HepG2 (cell line): ENCODE results near the gene CYB5A. TPM values are rescaled to one million over a fixed set of nuclear protein-coding genes. Genes with fewer than 3 reads are reported as not detected.

Source experiments
- AHR ChIP-seq: IDR thresholded peaks from 2 replicates; pipeline ENCODE4 v1.6.1; 2018; ENCODE audit warnings: missing genetic modification reagents, missing compliant biosample characterization
- ATF1 ChIP-seq: IDR thresholded peaks from 2 replicates; pipeline ENCODE4 v1.6.1; 2016; ENCODE audit warnings: mild to moderate bottlenecking, control low read depth
- BHLHE40 ChIP-seq: IDR thresholded peaks from 2 replicates; pipeline ENCODE4 v1.6.1; 2011; ENCODE audit warnings: low read length, improper control_type of control experiment
- CEBPG ChIP-seq: IDR thresholded peaks from 2 replicates; pipeline ENCODE4 v1.6.1; 2016
- GABPB1 ChIP-seq: IDR thresholded peaks from 2 replicates; pipeline ENCODE4 v1.6.1; 2016; ENCODE audit warnings: mild to moderate bottlenecking, missing genetic modification reagents, moderate library complexity, missing compliant biosample characterization
- HDAC1 ChIP-seq: sonication (generic); formaldehyde crosslinking; IDR thresholded peaks from 2 replicates; pipeline ENCODE4 v1.5.1; 2020; ENCODE audit warnings: mild to moderate bottlenecking, missing genetic modification reagents
- ISX ChIP-seq: sonication (generic); formaldehyde crosslinking; conservative IDR thresholded peaks from 2 replicates; pipeline ENCODE4 v1.5.0; 2020; ENCODE audit warnings: missing genetic modification reagents
- KDM5A ChIP-seq: fragments of 200-600 bp; sonication (generic); IDR thresholded peaks from 2 replicates; pipeline ENCODE4 v1.7.0; 2018; ENCODE audit warnings: antibody characterized with exemption, mild to moderate bottlenecking, low read length, borderline replicate concordance
- KLF12 ChIP-seq: sonication (generic); formaldehyde crosslinking; IDR thresholded peaks from 2 replicates; pipeline ENCODE4 v1.4.0; 2020; ENCODE audit warnings: missing genetic modification reagents, borderline replicate concordance
- ONECUT2 ChIP-seq: sonication (generic); formaldehyde crosslinking; IDR thresholded peaks from 2 replicates; pipeline ENCODE4 v1.4.0; 2020; ENCODE audit warnings: missing genetic modification reagents
- PHF21A ChIP-seq: sonication (generic); formaldehyde crosslinking; IDR thresholded peaks from 2 replicates; pipeline ENCODE4 v1.5.0; 2020; ENCODE audit warnings: mild to moderate bottlenecking, missing genetic modification reagents
- ZNF180 ChIP-seq: sonication (generic); formaldehyde crosslinking; IDR thresholded peaks from 2 replicates; pipeline ENCODE4 v1.4.0; 2020; ENCODE audit warnings: low read depth, missing genetic modification reagents, borderline replicate concordance
- ZNF264 ChIP-seq: sonication (generic); formaldehyde crosslinking; IDR thresholded peaks from 2 replicates; pipeline ENCODE4 v1.4.0; 2020; ENCODE audit warnings: missing genetic modification reagents
- ZNF337 ChIP-seq: sonication (generic); formaldehyde crosslinking; IDR thresholded peaks from 2 replicates; pipeline ENCODE4 v1.5.1; 2020; ENCODE audit warnings: missing genetic modification reagents, low read depth, mild to moderate bottlenecking, borderline replicate concordance
- ZNF674 ChIP-seq: sonication (generic); formaldehyde crosslinking; IDR thresholded peaks from 2 replicates; pipeline ENCODE4 v1.5.0; 2020; ENCODE audit warnings: low read depth, mild to moderate bottlenecking, missing genetic modification reagents
- ZNF747 ChIP-seq: sonication (generic); formaldehyde crosslinking; IDR thresholded peaks from 2 replicates; pipeline ENCODE4 v1.8.1; 2023; ENCODE audit warnings: missing genetic modification reagents, mild to moderate bottlenecking, borderline replicate concordance
- polyA plus RNA-seq, 8 experiments: library from polyadenylated mRNA; depleted of rRNA in 3 of 8; stranded (reverse) in 7 of 8; unstranded in 1 of 8; fragments of >200 nt; fragmentation: Illumina TruSeq in 4 of 8; extraction: Trizol in 4 of 8; gene quantifications; 2 replicates each; pipeline versions ENCODE4 v1.2.1 to v1.2.3, GENCODE V29; 2011 to 2016; ENCODE audit warnings: low read depth in 4 of 8, missing spikeins in 1 of 8, mixed read lengths in 1 of 8; ENCODE audit not compliant: insufficient read depth in 1 of 8
- total RNA-seq, 5 experiments: library from RNA; depleted of rRNA; stranded (reverse); fragments of >200 nt; fragmentation: Illumina TruSeq; extraction: Trizol; gene quantifications; 2 replicates each; pipeline ENCODE4 v1.2.3, GENCODE V29; 2016; ENCODE audit warnings: low read depth in 1 of 5
- TF ChIP-seq, protein P1 (sequence below): IDR thresholded peaks from 2 replicates; pipeline ENCODE4 v1.4.0; 2020; ENCODE audit warnings: mild to moderate bottlenecking, missing genetic modification reagents
- TF ChIP-seq, protein P2 (sequence below): sonication (generic); formaldehyde crosslinking; IDR thresholded peaks from 2 replicates; pipeline ENCODE4 v1.5.1; 2020; ENCODE audit warnings: mild to moderate bottlenecking, missing genetic modification reagents, moderate library complexity
- TF ChIP-seq, protein P3 (sequence below): sonication (generic); formaldehyde crosslinking; IDR thresholded peaks from 2 replicates; pipeline ENCODE4 v1.4.0; 2020; ENCODE audit warnings: missing genetic modification reagents
- TF ChIP-seq, protein P4 (sequence below): sonication (generic); formaldehyde crosslinking; IDR thresholded peaks from 2 replicates; pipeline ENCODE4 v1.5.0; 2020; ENCODE audit warnings: mild to moderate bottlenecking, missing genetic modification reagents, moderate library complexity

The CYB5A gene
- total and polyA plus RNA-seq, 2 of the 13 experiments (the other 11 are each of a cell fraction or from before 2014, with no cell fraction given) = 215 to 356 TPM

DNA sequence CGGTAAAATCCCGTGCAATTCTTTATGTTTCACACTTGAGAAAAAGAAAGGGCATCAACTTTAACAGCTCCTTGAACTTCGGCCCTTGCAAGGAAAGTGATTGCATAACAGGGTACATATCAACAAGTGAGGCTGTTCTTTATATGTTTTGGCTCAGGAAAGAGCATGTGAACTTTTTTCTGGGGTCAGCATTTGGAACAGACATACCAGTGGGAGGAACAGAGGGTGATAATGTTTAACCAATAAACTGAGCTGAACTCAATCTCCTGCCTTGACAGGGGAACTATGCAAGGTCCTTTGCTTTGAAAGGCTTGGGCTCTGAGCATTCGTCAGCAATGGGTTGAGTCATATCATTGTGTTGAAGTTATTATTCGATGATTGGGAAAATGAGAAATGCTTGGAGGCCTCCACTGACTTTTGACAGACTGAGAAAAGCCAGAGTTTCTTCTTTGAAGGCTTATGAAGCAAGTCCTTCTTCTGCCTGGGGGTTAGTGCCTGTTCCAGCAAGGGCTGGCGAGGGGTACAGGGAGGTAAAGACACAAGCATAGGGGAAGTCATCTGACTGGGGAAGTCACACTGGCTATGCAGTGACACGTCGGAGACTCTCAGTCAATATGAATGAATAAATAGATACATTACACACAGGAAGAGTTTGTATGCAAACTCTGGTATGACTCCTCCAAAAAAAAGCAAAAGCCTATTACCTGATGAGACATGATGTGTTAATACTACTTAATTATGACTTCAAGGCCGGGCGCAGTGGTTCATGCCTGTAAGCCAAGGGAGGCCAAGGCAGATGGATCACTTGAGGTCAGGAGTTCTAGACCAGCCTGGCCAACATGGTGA is 57.2 kb downstream of the CYB5A start (continued):
- TF ChIP-seq, protein P1, sequence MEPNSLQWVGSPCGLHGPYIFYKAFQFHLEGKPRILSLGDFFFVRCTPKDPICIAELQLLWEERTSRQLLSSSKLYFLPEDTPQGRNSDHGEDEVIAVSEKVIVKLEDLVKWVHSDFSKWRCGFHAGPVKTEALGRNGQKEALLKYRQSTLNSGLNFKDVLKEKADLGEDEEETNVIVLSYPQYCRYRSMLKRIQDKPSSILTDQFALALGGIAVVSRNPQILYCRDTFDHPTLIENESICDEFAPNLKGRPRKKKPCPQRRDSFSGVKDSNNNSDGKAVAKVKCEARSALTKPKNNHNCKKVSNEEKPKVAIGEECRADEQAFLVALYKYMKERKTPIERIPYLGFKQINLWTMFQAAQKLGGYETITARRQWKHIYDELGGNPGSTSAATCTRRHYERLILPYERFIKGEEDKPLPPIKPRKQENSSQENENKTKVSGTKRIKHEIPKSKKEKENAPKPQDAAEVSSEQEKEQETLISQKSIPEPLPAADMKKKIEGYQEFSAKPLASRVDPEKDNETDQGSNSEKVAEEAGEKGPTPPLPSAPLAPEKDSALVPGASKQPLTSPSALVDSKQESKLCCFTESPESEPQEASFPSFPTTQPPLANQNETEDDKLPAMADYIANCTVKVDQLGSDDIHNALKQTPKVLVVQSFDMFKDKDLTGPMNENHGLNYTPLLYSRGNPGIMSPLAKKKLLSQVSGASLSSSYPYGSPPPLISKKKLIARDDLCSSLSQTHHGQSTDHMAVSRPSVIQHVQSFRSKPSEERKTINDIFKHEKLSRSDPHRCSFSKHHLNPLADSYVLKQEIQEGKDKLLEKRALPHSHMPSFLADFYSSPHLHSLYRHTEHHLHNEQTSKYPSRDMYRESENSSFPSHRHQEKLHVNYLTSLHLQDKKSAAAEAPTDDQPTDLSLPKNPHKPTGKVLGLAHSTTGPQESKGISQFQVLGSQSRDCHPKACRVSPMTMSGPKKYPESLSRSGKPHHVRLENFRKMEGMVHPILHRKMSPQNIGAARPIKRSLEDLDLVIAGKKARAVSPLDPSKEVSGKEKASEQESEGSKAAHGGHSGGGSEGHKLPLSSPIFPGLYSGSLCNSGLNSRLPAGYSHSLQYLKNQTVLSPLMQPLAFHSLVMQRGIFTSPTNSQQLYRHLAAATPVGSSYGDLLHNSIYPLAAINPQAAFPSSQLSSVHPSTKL = peak; percentile 97
- TF ChIP-seq CEBPG (peak; percentile 96), HDAC1 (peak; percentile 80), ZNF674 (no peak), ONECUT2 (CRISPR knock-in tag) (0 out of 2 replicates have a peak, but pooled peaks have one; percentile 19), BHLHE40 (no peak; the same call in 1 of the 2 replicates), PHF21A (peak; percentile 94), ZNF337 (CRISPR knock-in tag) (peak; percentile 80; the same call in 1 of the 2 replicates), KDM5A (no peak; the same call in 1 of the 2 replicates), ISX (CRISPR knock-in tag) (no peak), ATF1 (peak; percentile 63; the same call in 1 of the 2 replicates), KLF12 (CRISPR knock-in tag) (no peak), ZNF180 (CRISPR knock-in tag) (no peak), GABPB1 (CRISPR knock-in tag) (no peak), AHR (CRISPR knock-in tag) (no peak), ZNF264 (CRISPR knock-in tag) (peak; percentile 93), ZNF747 (CRISPR knock-in tag) (peak; percentile 31; the same call in 1 of the 2 replicates)
- TF ChIP-seq, protein P2, sequence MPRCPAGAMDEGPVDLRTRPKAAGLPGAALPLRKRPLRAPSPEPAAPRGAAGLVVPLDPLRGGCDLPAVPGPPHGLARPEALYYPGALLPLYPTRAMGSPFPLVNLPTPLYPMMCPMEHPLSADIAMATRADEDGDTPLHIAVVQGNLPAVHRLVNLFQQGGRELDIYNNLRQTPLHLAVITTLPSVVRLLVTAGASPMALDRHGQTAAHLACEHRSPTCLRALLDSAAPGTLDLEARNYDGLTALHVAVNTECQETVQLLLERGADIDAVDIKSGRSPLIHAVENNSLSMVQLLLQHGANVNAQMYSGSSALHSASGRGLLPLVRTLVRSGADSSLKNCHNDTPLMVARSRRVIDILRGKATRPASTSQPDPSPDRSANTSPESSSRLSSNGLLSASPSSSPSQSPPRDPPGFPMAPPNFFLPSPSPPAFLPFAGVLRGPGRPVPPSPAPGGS = no peak
- TF ChIP-seq, protein P3, sequence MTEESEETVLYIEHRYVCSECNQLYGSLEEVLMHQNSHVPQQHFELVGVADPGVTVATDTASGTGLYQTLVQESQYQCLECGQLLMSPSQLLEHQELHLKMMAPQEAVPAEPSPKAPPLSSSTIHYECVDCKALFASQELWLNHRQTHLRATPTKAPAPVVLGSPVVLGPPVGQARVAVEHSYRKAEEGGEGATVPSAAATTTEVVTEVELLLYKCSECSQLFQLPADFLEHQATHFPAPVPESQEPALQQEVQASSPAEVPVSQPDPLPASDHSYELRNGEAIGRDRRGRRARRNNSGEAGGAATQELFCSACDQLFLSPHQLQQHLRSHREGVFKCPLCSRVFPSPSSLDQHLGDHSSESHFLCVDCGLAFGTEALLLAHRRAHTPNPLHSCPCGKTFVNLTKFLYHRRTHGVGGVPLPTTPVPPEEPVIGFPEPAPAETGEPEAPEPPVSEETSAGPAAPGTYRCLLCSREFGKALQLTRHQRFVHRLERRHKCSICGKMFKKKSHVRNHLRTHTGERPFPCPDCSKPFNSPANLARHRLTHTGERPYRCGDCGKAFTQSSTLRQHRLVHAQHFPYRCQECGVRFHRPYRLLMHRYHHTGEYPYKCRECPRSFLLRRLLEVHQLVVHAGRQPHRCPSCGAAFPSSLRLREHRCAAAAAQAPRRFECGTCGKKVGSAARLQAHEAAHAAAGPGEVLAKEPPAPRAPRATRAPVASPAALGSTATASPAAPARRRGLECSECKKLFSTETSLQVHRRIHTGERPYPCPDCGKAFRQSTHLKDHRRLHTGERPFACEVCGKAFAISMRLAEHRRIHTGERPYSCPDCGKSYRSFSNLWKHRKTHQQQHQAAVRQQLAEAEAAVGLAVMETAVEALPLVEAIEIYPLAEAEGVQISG (CRISPR knock-in tag) = peak; percentile 57; the same call in 1 of the 2 replicates
- TF ChIP-seq, protein P4, sequence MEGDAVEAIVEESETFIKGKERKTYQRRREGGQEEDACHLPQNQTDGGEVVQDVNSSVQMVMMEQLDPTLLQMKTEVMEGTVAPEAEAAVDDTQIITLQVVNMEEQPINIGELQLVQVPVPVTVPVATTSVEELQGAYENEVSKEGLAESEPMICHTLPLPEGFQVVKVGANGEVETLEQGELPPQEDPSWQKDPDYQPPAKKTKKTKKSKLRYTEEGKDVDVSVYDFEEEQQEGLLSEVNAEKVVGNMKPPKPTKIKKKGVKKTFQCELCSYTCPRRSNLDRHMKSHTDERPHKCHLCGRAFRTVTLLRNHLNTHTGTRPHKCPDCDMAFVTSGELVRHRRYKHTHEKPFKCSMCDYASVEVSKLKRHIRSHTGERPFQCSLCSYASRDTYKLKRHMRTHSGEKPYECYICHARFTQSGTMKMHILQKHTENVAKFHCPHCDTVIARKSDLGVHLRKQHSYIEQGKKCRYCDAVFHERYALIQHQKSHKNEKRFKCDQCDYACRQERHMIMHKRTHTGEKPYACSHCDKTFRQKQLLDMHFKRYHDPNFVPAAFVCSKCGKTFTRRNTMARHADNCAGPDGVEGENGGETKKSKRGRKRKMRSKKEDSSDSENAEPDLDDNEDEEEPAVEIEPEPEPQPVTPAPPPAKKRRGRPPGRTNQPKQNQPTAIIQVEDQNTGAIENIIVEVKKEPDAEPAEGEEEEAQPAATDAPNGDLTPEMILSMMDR = no peak
